Measurements from ENCODE around the gene SH3RF3. TPM values are rescaled to one million over a fixed set of nuclear protein-coding genes. Genes with fewer than 3 reads are reported as not detected.

Gene SH3RF3
- total and polyA plus RNA-seq, 2 donors (not counting 1 experiment from before 2014, with no cell fraction given), result 8.3 to 10.1 TPM

- DNase-seq (ENCODE audit: low read depth in 2 of 2), result no peak
- Histone ChIP-seq H3K4me2 (ENCODE audit: extremely low read depth, insufficient read depth, low read length) (no peak overlapping the region), H2AFZ (ENCODE audit: low read length) (no peak overlapping the region), H3K79me2 (ENCODE audit: control insufficient read depth, insufficient read depth, low read length) (no peaks in the 10 kb centered on the region), H3K9me3 (ENCODE audit: control insufficient read depth, insufficient read depth, low read depth, low read length) (no peaks in the 10 kb centered on the region), H3K36me3 (ENCODE audit: control insufficient read depth, insufficient read depth, low read length) (peaks cover 1% of the 10 kb centered on the region), H3K4me3 (replicated peaks in 1 of 4; ENCODE audit: control extremely low read depth in 1 of 4, insufficient read depth in 1 of 4, low read depth in 3 of 4, low read length in 4 of 4) (no peak overlapping the region), H4K20me1 (ENCODE audit: control insufficient read depth, extremely low read depth, insufficient read depth, low read length) (no peaks in the 10 kb centered on the region), H3K9ac (ENCODE audit: insufficient read depth, low read length) (no peak overlapping the region), H3K4me1 (ENCODE audit: control insufficient read depth, extremely low read depth, insufficient read depth, low read length) (peaks cover 13% of the 10 kb centered on the region), H3K27ac (ENCODE audit: insufficient read depth, low read length) (no peak overlapping the region), H3K27me3 (ENCODE audit: control insufficient read depth, insufficient read depth, low read length) (no peaks in the 10 kb centered on the region)
- TF ChIP-seq EZH2 (IDR thresholded peaks at IDR 0.05; ENCODE audit: low read length, missing control alignments), result no peak
- TF ChIP-seq CTCF (conservative IDR thresholded peaks at IDR 0.05 in 1 of 2, IDR thresholded peaks at IDR 0.05 in 1 of 2; ENCODE audit: low read depth in 1 of 2, low read length in 2 of 2), result no peak
Observed at GRCh38 chr2:109442715-109443319, 313.8 kb downstream of the SH3RF3 start.

- H3K36me3 ChIP-seq (ENCODE audit: control insufficient read depth, insufficient read depth, low read length), result peaks cover 5% of the 10 kb centered on the region
- H3K9me3 ChIP-seq (ENCODE audit: control insufficient read depth, insufficient read depth, low read depth, low read length), result no peaks in the 10 kb centered on the region
- DNase-seq (ENCODE audit: low read depth in 2 of 2), result no peak
- no peak for TF ChIP-seq CTCF (conservative IDR thresholded peaks at IDR 0.05 in 1 of 2, IDR thresholded peaks at IDR 0.05 in 1 of 2; ENCODE audit: low read depth in 1 of 2, low read length in 2 of 2)
- TF ChIP-seq EZH2 (IDR thresholded peaks at IDR 0.05; ENCODE audit: low read length, missing control alignments), result no peak
- peaks cover 9% of the 10 kb centered on the region for H3K4me1 ChIP-seq (ENCODE audit: control insufficient read depth, extremely low read depth, insufficient read depth, low read length)
- H4K20me1 ChIP-seq (ENCODE audit: control insufficient read depth, extremely low read depth, insufficient read depth, low read length), result no peaks in the 10 kb centered on the region
- H3K4me2 ChIP-seq (ENCODE audit: extremely low read depth, insufficient read depth, low read length), result no peak overlapping the region
- no peak overlapping the region for H3K4me3 ChIP-seq (replicated peaks in 1 of 4; ENCODE audit: control extremely low read depth in 1 of 4, insufficient read depth in 1 of 4, low read depth in 3 of 4, low read length in 4 of 4)
- H3K9ac ChIP-seq (ENCODE audit: insufficient read depth, low read length), result no peak overlapping the region
- no peaks in the 10 kb centered on the region for H3K27me3 ChIP-seq (ENCODE audit: control insufficient read depth, insufficient read depth, low read length)
- H3K79me2 ChIP-seq (ENCODE audit: control insufficient read depth, insufficient read depth, low read length), result no peaks in the 10 kb centered on the region
- no peak overlapping the region for H2AFZ ChIP-seq (ENCODE audit: low read length)
- H3K27ac ChIP-seq (ENCODE audit: insufficient read depth, low read length), result no peak overlapping the region
Observed at GRCh38 chr2:109444916-109445315, 315.9 kb downstream of the SH3RF3 start.

- Histone ChIP-seq H4K20me1 (ENCODE audit: control insufficient read depth, extremely low read depth, insufficient read depth, low read length) (no peaks in the 10 kb centered on the region), H2AFZ (ENCODE audit: low read length) (no peak overlapping the region), H3K4me2 (ENCODE audit: extremely low read depth, insufficient read depth, low read length) (peak overlapping the region; percentile 60), H3K9me3 (ENCODE audit: control insufficient read depth, insufficient read depth, low read depth, low read length) (no peaks in the 10 kb centered on the region), H3K9ac (ENCODE audit: insufficient read depth, low read length) (peak overlapping the region; percentile 39), H3K27ac (ENCODE audit: insufficient read depth, low read length) (peak overlapping the region; percentile 84), H3K4me1 (ENCODE audit: control insufficient read depth, extremely low read depth, insufficient read depth, low read length) (peaks cover 9% of the 10 kb centered on the region), H3K36me3 (ENCODE audit: control insufficient read depth, insufficient read depth, low read length) (peaks cover 6% of the 10 kb centered on the region), H3K27me3 (ENCODE audit: control insufficient read depth, insufficient read depth, low read length) (no peaks in the 10 kb centered on the region), H3K4me3 (replicated peaks in 1 of 4; ENCODE audit: control extremely low read depth in 1 of 4, insufficient read depth in 1 of 4, low read depth in 3 of 4, low read length in 4 of 4) (no peak overlapping the region), H3K79me2 (ENCODE audit: control insufficient read depth, insufficient read depth, low read length) (no peaks in the 10 kb centered on the region)
- no peak for DNase-seq (ENCODE audit: low read depth in 2 of 2)
- TF ChIP-seq EZH2 (IDR thresholded peaks at IDR 0.05; ENCODE audit: low read length, missing control alignments) (no peak), CTCF (conservative IDR thresholded peaks at IDR 0.05 in 1 of 2, IDR thresholded peaks at IDR 0.05 in 1 of 2; ENCODE audit: low read depth in 1 of 2, low read length in 2 of 2) (no peak)
Observed at GRCh38 chr2:109446278-109447131, 317.5 kb downstream of the SH3RF3 start.

Measured in fibroblast of lung (primary cell).